Neuronal stem cell (in vitro differentiated cells): ENCODE results near the gene OXCT1.
A peak's percentile ranks its signal among the peaks of the same experiment; 100 is the strongest.

Experiments
- DNase-seq: peaks from one replicate; pipeline ENCODE4 v3.0.0-alpha.2; 2013; ENCODE audit warnings: low spot score
- H2AFZ ChIP-seq: one replicate; pipeline ENCODE4 v1.6.1; 2013; ENCODE audit warnings: mild to moderate bottlenecking, low read length, inconsistent platforms
- H2AK5ac ChIP-seq: 2 replicates; pipeline ENCODE4 v1.6.1; 2013; ENCODE audit warnings: low read depth, mild to moderate bottlenecking, inconsistent platforms, low read length, moderate library complexity, mixed read lengths
- H2BK120ac ChIP-seq: 2 replicates; pipeline ENCODE4 v1.6.1; 2013; ENCODE audit warnings: low read depth, mild to moderate bottlenecking, inconsistent platforms, low read length, moderate library complexity, mixed read lengths
- H2BK12ac ChIP-seq: one replicate; pipeline ENCODE4 v1.6.1; 2013; ENCODE audit warnings: low read length, inconsistent platforms
- H2BK15ac ChIP-seq: 2 replicates; pipeline ENCODE4 v1.6.1; 2013; ENCODE audit warnings: mild to moderate bottlenecking, low read length, inconsistent platforms, mixed read lengths
- H2BK5ac ChIP-seq: one replicate; pipeline ENCODE4 v1.6.1; 2013; ENCODE audit warnings: inconsistent platforms, mild to moderate bottlenecking, low read length, moderate library complexity
- H3K14ac ChIP-seq: one replicate; pipeline ENCODE4 v1.6.1; 2013; ENCODE audit warnings: low read length, inconsistent platforms
- H3K18ac ChIP-seq: 2 replicates; pipeline ENCODE4 v1.6.1; 2013; ENCODE audit warnings: low read length, inconsistent platforms
- H3K23ac ChIP-seq: 2 replicates; pipeline ENCODE4 v1.6.1; 2013; ENCODE audit warnings: low read depth, mild to moderate bottlenecking, mixed read lengths, low read length, inconsistent platforms; ENCODE audit not compliant: poor library complexity
- H3K27ac ChIP-seq: replicated peaks from 3 replicates; pipeline ENCODE4 v1.5.1; 2013; ENCODE audit warnings: low read length, inconsistent platforms
- H3K27me3 ChIP-seq, 3 experiments: 2 replicates each; pipeline ENCODE4 v1.6.1; 2013; ENCODE audit warnings: low read length in 3 of 3, mild to moderate bottlenecking in 2 of 3, inconsistent platforms in 1 of 3, low read depth in 1 of 3, mixed read lengths in 1 of 3, moderate library complexity in 1 of 3; ENCODE audit not compliant: control insufficient read depth in 3 of 3, insufficient read depth in 3 of 3
- H3K36me3 ChIP-seq, 2 donors: replicated peaks in 1 of 2; 2 replicates each; pipeline ENCODE4 v1.6.1; 2013; ENCODE audit warnings: low read length in 2 of 2; ENCODE audit not compliant: control insufficient read depth in 2 of 2, insufficient read depth in 2 of 2
- H3K4ac ChIP-seq: 2 replicates; pipeline ENCODE4 v1.6.1; 2013; ENCODE audit warnings: inconsistent platforms, mild to moderate bottlenecking, low read length, moderate library complexity
- H3K4me1 ChIP-seq, 2 donors: 1 replicate in 1 of 2; 2 replicates in 1 of 2; pipeline ENCODE4 v1.6.1; 2013; ENCODE audit warnings: low read length in 2 of 2, low read depth in 1 of 2; ENCODE audit not compliant: control insufficient read depth in 2 of 2, insufficient read depth in 1 of 2
- H3K4me2 ChIP-seq: one replicate; pipeline ENCODE4 v1.6.1; 2013; ENCODE audit warnings: mild to moderate bottlenecking, low read length, inconsistent platforms; ENCODE audit not compliant: insufficient read depth, poor library complexity, severe bottlenecking
- H3K4me3 ChIP-seq, 2 donors: 2 replicates each; pipeline ENCODE4 v1.5.1; 2013; ENCODE audit warnings: low read length in 2 of 2, mild to moderate bottlenecking in 2 of 2, inconsistent platforms in 1 of 2, moderate library complexity in 1 of 2
- H3K79me1 ChIP-seq: one replicate; pipeline ENCODE4 v1.6.1; 2013; ENCODE audit warnings: low read depth, mild to moderate bottlenecking, inconsistent platforms, low read length, moderate library complexity
- H3K9ac ChIP-seq: one replicate; pipeline ENCODE4 v1.6.1; 2013; ENCODE audit warnings: mild to moderate bottlenecking, low read depth, low read length, inconsistent platforms; ENCODE audit not compliant: poor library complexity
- H3K9me3 ChIP-seq, 2 donors: replicated peaks in 1 of 2; 2 replicates each; pipeline versions ENCODE3 to v1.6.1; 2013; ENCODE audit warnings: low read length in 2 of 2, mild to moderate bottlenecking in 2 of 2, inconsistent platforms in 1 of 2, low read depth in 1 of 2, mixed read lengths in 1 of 2, moderate library complexity in 1 of 2; ENCODE audit not compliant: control insufficient read depth in 2 of 2, insufficient read depth in 1 of 2
- H4K8ac ChIP-seq: one replicate; pipeline ENCODE4 v1.6.1; 2013; ENCODE audit warnings: low read depth, mild to moderate bottlenecking, inconsistent platforms, low read length, moderate library complexity
- H4K91ac ChIP-seq: one replicate; pipeline ENCODE4 v1.6.1; 2013; ENCODE audit warnings: low read length, low read depth, mild to moderate bottlenecking, inconsistent platforms; ENCODE audit not compliant: poor library complexity
- WGBS, 2 donors: extraction: QIAGEN DNeasy Blood & Tissue Kit; methylation state at CpG; one replicate each; pipeline ENCODE4 v1.1.7; 2013; ENCODE audit warnings: missing lambda C conversion rate in 2 of 2, mixed read lengths in 1 of 2; ENCODE audit not compliant: insufficient read length in 2 of 2, insufficient replicate concordance in 1 of 2; ENCODE audit errors: extremely low coverage in 2 of 2; 5-methylcytosine and 5-hydroxymethylcytosine counted together

OXCT1 gene

DNA sequence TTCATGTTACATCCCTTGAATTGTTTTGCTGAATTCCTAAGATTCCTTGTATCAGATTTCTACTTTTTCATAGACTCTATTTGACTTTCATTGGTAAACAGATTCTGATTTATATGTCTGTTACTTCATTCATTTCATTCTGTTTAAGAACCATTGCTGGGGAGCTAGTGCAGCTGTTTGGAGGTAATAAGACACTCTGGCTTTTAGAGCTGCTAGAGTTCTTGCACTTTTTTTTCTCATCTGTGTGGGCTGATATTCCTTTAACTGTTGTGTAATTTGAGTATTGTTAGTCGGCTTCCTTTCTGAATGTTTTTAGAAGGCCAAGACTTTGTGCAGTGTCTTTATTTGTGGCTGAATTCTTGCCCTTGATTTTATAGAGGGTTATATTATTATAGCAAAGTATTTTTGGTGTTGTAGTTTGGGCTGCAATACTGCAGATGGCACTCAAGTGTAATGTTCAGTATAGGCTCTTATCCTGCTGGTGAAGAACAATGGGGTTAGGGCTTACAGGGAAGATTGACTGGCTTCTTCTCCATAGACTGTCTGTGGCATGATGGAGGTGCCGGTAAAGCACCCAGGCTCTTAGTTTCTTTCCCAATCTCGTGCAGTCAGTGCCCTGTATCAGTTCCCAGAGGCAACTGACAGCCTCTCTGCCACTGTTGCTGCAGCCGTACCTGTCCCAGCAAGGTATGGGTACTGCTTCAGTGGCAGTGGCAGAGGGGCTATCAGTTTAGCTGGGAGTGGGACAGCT lies 162.2 kb downstream of the OXCT1 start:
- H3K27ac ChIP-seq, result no peak overlapping the region
- H4K91ac ChIP-seq, result no peak overlapping the region
- no peak overlapping the region for H3K4me3 ChIP-seq
- H3K79me1 ChIP-seq, result no peaks in the 10 kb centered on the region
- H4K8ac ChIP-seq, result no peak overlapping the region
- WGBS, 2 donors, result no CpG with 5 or more reads among the region's 4 CpGs
- H2BK12ac ChIP-seq, result no peak overlapping the region
- no peak overlapping the region for H2BK5ac ChIP-seq
- H2AFZ ChIP-seq, result peak overlapping the region; percentile 76
- H2AK5ac ChIP-seq, result no peak overlapping the region
- peaks cover 0 to 2% of the 10 kb centered on the region in 2 donors for H3K4me1 ChIP-seq
- no peaks in the 10 kb centered on the region for H3K36me3 ChIP-seq
- no peak overlapping the region for H3K9ac ChIP-seq
- peak overlapping the region; percentile 63 for H3K18ac ChIP-seq
- H2BK15ac ChIP-seq, result no peak overlapping the region
- no peak overlapping the region for H3K4me2 ChIP-seq
- H3K4ac ChIP-seq, result no peak overlapping the region
- H2BK120ac ChIP-seq, result no peak overlapping the region
- DNase-seq, result peak; percentile 9
- no peaks in the 10 kb centered on the region for H3K27me3 ChIP-seq
- H3K14ac ChIP-seq, result no peak overlapping the region
- H3K23ac ChIP-seq, result no peak overlapping the region
- peaks cover 0 to 5% of the 10 kb centered on the region in 2 donors for H3K9me3 ChIP-seq

DNA sequence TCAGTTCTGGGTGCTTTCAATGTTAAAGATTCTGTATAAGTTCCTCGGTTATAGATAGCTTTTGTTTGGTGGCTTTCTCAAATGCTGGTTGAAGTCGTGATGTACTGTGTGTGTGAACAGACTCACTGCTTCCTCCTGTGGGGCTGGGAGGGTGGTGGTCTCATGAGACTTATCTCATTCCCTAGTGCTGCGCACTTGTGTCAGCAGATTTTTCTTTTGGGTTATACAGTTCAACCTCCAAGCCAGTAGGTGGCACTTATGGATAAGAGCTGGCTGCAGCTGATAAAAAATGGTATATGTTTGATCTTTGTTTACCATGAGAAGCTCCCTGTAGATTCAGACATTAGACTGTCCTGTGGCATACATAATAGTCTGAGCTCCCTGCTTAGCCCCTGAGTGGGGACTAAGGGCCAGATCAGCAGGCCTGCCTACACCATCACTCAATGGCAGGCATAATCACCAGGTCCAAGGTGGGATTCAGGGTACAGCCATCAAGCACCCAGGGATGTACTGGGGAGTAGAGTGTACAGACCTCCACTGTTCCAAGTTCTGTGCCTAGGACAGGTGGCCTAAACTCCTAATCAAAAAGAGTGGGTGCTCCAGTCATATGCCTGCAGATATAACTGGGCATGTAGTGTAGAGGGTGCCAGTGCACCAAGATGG lies 174.2 kb downstream of the OXCT1 start:
- no peak overlapping the region for H2BK15ac ChIP-seq
- H3K4me3 ChIP-seq, result no peak overlapping the region
- no peak overlapping the region for H4K8ac ChIP-seq
- H3K18ac ChIP-seq, result no peak overlapping the region
- no peak overlapping the region for H2AK5ac ChIP-seq
- no peaks in the 10 kb centered on the region for H3K4me1 ChIP-seq
- H2BK12ac ChIP-seq, result no peak overlapping the region
- no peak overlapping the region for H3K4me2 ChIP-seq
- no peak overlapping the region for H3K14ac ChIP-seq
- no peak overlapping the region for H3K23ac ChIP-seq
- no peak overlapping the region for H4K91ac ChIP-seq
- no CpG with 5 or more reads among the region's 3 CpGs for WGBS, 2 donors
- no peak for DNase-seq
- no peaks in the 10 kb centered on the region for H3K79me1 ChIP-seq
- H2BK5ac ChIP-seq, result no peak overlapping the region
- no peak overlapping the region for H3K27ac ChIP-seq
- no peaks in the 10 kb centered on the region for H3K36me3 ChIP-seq
- H3K9me3 ChIP-seq, result no peaks in the 10 kb centered on the region
- H2AFZ ChIP-seq, result peak overlapping the region; percentile 43
- H2BK120ac ChIP-seq, result no peak overlapping the region
- H3K4ac ChIP-seq, result no peak overlapping the region
- no peaks in the 10 kb centered on the region for H3K27me3 ChIP-seq
- no peak overlapping the region for H3K9ac ChIP-seq

DNA sequence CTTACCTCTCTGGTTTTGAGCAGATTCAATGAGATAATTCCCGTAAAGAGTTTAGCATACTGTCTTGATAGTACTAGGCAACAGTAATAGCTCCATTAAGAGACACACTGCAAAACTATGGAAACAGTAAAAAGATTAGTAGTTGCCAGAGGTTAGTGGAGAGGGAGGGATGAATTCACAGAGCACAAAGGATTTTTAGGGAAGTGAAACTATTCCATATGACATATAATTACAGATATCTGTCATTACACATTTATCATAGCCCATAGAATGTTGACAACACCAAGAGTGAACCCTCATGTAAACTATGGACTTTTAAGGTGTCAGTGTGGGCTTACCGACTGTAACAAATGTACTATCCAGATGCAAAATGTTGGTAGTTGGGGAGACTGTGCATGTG lies 183.5 kb downstream of the OXCT1 start:
- no peak overlapping the region for H2BK120ac ChIP-seq
- H4K8ac ChIP-seq, result no peak overlapping the region
- H2AFZ ChIP-seq, result no peak overlapping the region
- no peak overlapping the region for H2AK5ac ChIP-seq
- no peak overlapping the region for H4K91ac ChIP-seq
- H3K4ac ChIP-seq, result no peak overlapping the region
- no peak overlapping the region for H3K4me2 ChIP-seq
- H3K9ac ChIP-seq, result no peak overlapping the region
- no peak overlapping the region for H2BK12ac ChIP-seq
- H3K9me3 ChIP-seq, result no peaks in the 10 kb centered on the region
- no peak overlapping the region for H2BK5ac ChIP-seq
- H3K18ac ChIP-seq, result no peak overlapping the region
- WGBS, 2 donors, result no CpG with 5 or more reads among the region's 2 CpGs
- no peak overlapping the region for H3K27ac ChIP-seq
- no peak overlapping the region for H3K14ac ChIP-seq
- no peaks in the 10 kb centered on the region for H3K27me3 ChIP-seq
- no peak overlapping the region for H3K4me3 ChIP-seq
- H3K36me3 ChIP-seq, result no peaks in the 10 kb centered on the region
- no peak overlapping the region for H2BK15ac ChIP-seq
- no peak overlapping the region for H3K23ac ChIP-seq
- DNase-seq, result no peak
- H3K79me1 ChIP-seq, result no peaks in the 10 kb centered on the region
- no peaks in the 10 kb centered on the region for H3K4me1 ChIP-seq

DNA sequence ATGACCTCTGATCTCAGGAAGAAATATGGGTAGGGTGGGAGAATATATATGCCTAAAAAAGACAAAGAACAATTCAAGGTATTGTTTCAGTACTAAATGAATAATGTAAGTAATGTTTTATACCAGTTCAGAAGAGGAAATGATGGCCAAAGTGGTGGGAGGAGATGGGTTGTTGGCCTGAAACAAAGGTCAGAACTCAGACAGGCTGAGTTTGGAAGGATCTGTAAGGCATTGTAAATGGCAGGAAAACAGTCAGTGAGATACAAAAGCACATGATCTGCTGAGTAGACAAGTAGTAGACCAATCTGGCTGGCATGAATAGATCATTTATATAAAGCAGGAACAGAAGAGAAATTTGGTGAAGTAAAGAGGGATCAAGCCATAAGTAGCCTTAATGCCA lies 184.0 kb downstream of the OXCT1 start:
- no peak overlapping the region for H3K14ac ChIP-seq
- no peak overlapping the region for H3K18ac ChIP-seq
- no peak overlapping the region for H3K23ac ChIP-seq
- DNase-seq, result no peak
- no peak overlapping the region for H4K8ac ChIP-seq
- no peak overlapping the region for H3K4me3 ChIP-seq
- no peak overlapping the region for H2BK120ac ChIP-seq
- no peaks in the 10 kb centered on the region for H3K4me1 ChIP-seq
- no peak overlapping the region for H4K91ac ChIP-seq
- H3K9ac ChIP-seq, result no peak overlapping the region
- no peak overlapping the region for H3K4me2 ChIP-seq
- H2BK5ac ChIP-seq, result no peak overlapping the region
- no peaks in the 10 kb centered on the region for H3K36me3 ChIP-seq
- H3K4ac ChIP-seq, result no peak overlapping the region
- no peaks in the 10 kb centered on the region for H3K79me1 ChIP-seq
- no peaks in the 10 kb centered on the region for H3K27me3 ChIP-seq
- no peak overlapping the region for H2BK15ac ChIP-seq
- no peaks in the 10 kb centered on the region for H3K9me3 ChIP-seq
- no peak overlapping the region for H2BK12ac ChIP-seq
- no peak overlapping the region for H3K27ac ChIP-seq
- no peak overlapping the region for H2AFZ ChIP-seq
- H2AK5ac ChIP-seq, result no peak overlapping the region
